ENCODE measurements around the gene OPA3. TPM values are rescaled to one million over a fixed set of nuclear protein-coding genes. Genes with fewer than 3 reads are reported as not detected.
A peak's percentile ranks its signal among the peaks of the same experiment; 100 is the strongest.

The OPA3 gene
- total and polyA plus RNA-seq, 12 donors, result 4.3 to 34.1 (median 16.7) TPM

- intact Hi-C loops (cut with DNase I), result no loop called here
- no peaks in the 10 kb centered on the region for H3K9me3 ChIP-seq (replicated peaks in 1 of 3)
- H3K36me3 ChIP-seq (replicated peaks in 1 of 2), result peaks cover 0 to 44% of the 10 kb centered on the region in 2 donors
- DNase-seq, result no peak
- 92 to 97% (median 94%) methylated on average over 6 of the region's 6 CpGs for WGBS, 4 donors
- no peak overlapping the region for H3K27ac ChIP-seq
- no peak overlapping the region for H3K4me3 ChIP-seq
- H3K27me3 ChIP-seq, result no peaks in the 10 kb centered on the region
- no peak for TF ChIP-seq CTCF (IDR thresholded peaks at IDR 0.05)
- no peak for TF ChIP-seq POLR2A (IDR thresholded peaks at IDR 0.05)
- peaks cover 3 to 5% of the 10 kb centered on the region in 2 donors for H3K4me1 ChIP-seq (replicated peaks in 1 of 2)
Observed at GRCh38 chr19:45608948-45609347, 24.3 kb upstream of the OPA3 start.

DNA sequence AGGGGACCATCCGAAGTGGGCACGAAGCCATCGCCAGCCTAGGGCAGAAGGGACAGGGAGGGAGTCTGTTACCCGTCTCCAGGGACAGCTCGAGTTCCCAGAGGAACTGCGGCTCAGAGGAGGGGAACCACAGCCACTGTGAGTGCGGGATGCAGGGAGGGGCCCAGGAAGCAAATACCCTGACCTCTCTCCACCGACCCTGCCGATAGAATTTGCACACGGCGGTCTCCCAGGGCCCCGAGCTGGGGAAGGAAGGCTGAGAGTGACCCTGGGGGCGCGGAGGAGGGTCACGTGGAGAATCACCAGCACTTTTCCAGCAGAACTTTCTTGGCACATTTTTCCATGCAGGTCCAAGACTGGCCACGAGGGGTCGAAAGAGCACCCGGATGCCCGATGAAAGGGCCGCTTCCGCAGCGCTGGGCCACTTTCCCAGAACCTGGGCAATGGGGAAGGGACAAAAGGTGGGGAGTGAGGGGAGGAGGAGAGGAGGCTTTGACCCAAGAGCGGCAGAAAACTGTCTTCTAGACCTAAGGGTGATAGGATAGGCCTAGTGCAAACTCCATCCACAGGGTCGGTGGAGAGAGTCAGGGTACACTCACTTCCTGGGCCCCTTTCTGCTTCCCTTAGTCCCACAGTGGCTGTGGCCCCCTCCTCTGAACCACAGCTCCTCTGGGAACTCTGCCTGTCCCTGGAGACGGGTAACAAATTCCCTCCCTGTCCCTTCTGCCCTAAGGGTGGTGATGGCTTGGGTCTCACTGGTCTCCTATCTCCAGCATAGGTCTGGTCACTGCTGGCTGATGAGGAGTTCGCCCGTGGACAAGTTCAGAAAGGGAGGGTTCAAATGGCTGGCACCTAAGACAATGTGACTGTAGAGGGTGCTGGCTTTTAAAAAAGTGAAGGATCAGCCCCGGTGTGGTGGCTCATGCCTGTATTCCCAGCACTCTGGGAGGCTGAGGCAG is 22.7 kb upstream of the OPA3 start:
- Histone ChIP-seq H3K4me1 (replicated peaks in 1 of 2) (peaks cover 3 to 5% of the 10 kb centered on the region in 2 donors), H3K36me3 (replicated peaks in 1 of 2) (peaks cover 0 to 28% of the 10 kb centered on the region in 2 donors), H3K27me3 (no peaks in the 10 kb centered on the region), H3K4me3 (peak overlapping the region in 1 of 4 donors; percentile 49), H3K27ac (peak overlapping the region in 2 of 5 donors; percentile 24 to 72), H3K9me3 (replicated peaks in 1 of 3) (no peaks in the 10 kb centered on the region)
- peak; percentile 82 to 92 (median 85) for DNase-seq
- intact Hi-C loops (cut with DNase I), result loop anchor here in 1 of 2 donors (2.0 kb wide), 1 partner anchor 35 kb away; no protein-coding TSS in a partner anchor
- 12 to 13% (median 13%) methylated on average over 22 to 28 of the region's 28 CpGs for WGBS, 4 donors
- TF ChIP-seq CTCF (IDR thresholded peaks at IDR 0.05) (peak; percentile 88 to 95 (median 93)), POLR2A (IDR thresholded peaks at IDR 0.05) (no peak)

DNA sequence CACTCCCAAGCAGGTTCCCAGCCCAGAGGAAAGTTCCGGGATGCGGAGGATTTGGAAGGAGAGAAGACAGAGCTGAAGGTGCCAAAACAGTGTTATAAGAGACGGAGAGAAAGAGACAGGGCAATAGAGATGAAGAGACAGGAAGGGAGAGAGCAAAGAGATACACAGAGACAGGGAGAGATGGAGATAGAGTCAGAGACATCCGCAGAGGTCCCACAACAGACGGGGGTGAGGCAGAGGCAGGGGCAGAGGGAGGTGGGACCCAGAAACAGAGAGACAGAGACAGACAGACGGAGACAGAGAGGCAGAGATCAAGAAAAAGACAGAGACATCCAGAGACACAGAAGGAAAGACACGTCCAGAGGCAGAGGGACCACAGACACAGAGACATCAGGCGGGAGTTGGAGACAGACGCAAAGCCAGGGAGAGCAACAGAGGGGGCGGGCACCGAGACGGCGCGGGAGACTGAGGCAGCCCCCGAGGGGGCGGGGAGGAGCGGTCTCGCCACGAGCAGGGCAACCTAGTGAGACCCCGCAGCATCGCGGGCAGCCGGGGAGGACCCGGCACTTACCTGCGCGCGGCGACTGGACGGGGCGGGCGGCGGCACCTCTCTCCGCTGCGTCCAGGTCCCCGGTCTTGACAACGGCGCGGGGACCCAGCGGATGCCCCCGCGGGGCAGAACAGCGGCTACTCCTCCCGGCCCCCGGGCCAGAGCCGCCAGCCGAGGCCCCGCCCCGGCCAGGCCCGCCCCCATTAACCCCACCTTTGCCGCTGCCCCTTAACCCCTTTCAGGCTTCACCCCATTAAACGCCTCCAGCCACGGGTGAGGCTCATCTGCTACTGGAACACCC is 17.1 kb upstream of the OPA3 start, which contains the start of gene GPR4:
Gene GPR4 (minus strand): TSS at position 689 of the 851 bp plus-strand sequence. CDS start 10,346 bp downstream, outside the sequence.
- peaks cover 0 to 17% of the 10 kb centered on the region in 2 donors for H3K4me1 ChIP-seq (replicated peaks in 1 of 2)
- H3K9me3 ChIP-seq (replicated peaks in 1 of 3), result no peaks in the 10 kb centered on the region
- H3K36me3 ChIP-seq (replicated peaks in 1 of 2), result no peaks in the 10 kb centered on the region
- H3K4me3 ChIP-seq, result peak within 1 kb of the TSS in 2 of 4 donors; percentile 13 to 43
- WGBS, 4 donors, result 4 to 5% (median 4%) methylated on average over 22 to 49 of the region's 52 CpGs
- TF ChIP-seq CTCF (IDR thresholded peaks at IDR 0.05) (no peak), POLR2A (IDR thresholded peaks at IDR 0.05) (no peak)
- H3K27me3 ChIP-seq, result peaks cover 11% of the 10 kb centered on the region
- H3K27ac ChIP-seq, result peak within 1 kb of the TSS in 3 of 5 donors; percentile 26 to 76 (median 35)
- intact Hi-C loops (cut with DNase I), result loop anchor here in 1 of 2 donors (5.0 kb wide), 1 partner anchor 41 kb away; no protein-coding TSS in a partner anchor
- peak in 1 of 7 donors; percentile 37 for DNase-seq

All from adrenal gland (tissue), 12 donors.